Measurements from ENCODE around the gene TUBGCP2.

DNA sequence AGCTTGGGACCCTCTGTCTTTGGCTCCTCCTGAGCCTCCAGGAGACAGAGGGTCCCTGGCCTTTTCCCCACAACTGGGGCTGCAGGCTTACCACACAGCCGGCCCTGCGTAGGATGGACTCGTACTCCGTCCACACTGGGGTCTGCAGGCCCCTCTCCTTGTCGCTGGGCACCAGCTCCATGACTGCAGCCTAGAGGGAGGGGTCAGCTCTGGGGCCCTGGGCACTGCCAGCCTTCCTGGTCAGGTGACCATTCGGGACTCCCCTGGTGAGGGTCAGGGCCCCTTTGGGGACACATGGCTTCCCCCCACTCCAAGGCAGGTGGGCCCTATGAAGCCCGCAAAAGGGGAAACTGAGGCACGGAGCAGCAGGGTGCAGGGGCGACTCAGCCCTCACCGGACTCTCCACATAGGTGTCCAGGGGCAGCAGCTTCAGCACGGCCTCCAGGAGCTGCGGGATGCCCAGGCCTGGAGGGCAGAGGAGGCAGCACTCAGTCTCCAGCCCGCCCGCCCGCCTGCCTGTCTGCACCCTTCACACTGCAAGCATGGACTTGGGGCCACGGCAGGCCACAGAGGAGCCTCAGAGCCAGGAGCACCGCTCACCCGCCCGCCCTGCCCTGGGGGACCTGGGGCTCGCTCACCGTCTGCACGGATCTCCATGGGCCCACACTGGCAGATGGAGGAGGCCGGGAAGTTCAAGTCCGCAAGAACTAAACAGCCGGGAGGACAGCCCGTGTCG is 48.0 kb upstream of the TUBGCP2 start:
- TF ChIP-seq EZH2phosphoT487 (IDR thresholded peaks at IDR 0.05; ENCODE audit: insufficient read depth, low read depth) (no peak), EZH2 (IDR thresholded peaks at IDR 0.05; ENCODE audit: insufficient read depth, poor library complexity, severe bottlenecking) (no peak)

Measured in GM23248 (cell line).